Esophagus mucosa (tissue), 1 donor: ENCODE data around the gene BICDL1. TPM values are rescaled to one million over a fixed set of nuclear protein-coding genes. Genes with fewer than 3 reads are reported as not detected.

Experiments used
- ATAC-seq: fragments of 200-7000 bp; cut with Tn5 transposase; one replicate; pipeline ENCODE4 v1.9.1; 2020
- total RNA-seq: library from RNA; stranded (reverse); gene quantifications from one replicate; pipeline ENCODE4 v1.2.4, GENCODE V29; 2023
- donor health status: DM: yes; HTN: yes; CAD: no.

BICDL1 gene
- total RNA-seq, 1 donor from 2014 or later = 32.6 TPM

- ATAC-seq = peak; percentile 67
Measured at GRCh38 chr12:120102189-120103043, 113.4 kb downstream of the BICDL1 start.

DNA sequence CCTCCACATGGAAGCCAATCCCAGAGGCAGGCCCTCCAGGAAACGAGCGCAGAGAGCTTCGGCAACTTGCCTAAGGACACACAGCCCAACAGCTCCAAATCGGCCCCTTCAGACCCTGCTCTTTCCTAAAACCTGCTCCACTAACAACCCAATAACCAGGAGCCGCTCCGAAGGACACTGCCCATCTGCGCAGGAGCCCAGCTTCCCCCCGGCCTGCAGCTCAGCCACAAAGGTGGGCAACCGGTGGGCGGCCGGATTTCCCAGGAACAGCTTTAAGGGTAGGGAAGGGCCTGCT lies 114.0 kb downstream of the BICDL1 start:
- ATAC-seq = no peak

DNA sequence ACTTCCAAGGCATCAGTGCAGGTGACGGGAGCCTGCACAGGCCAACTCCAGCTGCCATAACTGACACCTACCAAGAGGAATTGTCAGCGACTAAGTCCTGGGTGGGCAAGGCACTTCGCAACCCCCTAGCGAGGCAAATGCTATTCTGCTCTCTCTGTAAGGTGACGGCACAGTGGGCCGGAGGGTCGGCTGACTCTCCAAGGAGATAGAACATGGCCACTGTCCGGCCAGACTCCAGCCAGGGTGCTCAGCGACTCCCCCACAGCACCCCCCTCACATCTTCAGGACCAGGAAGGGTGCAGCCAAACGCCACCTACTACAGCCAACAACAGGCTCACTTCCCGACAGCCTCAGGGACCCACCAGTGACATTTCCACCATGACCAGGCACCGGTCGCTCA lies 114.3 kb downstream of the BICDL1 start:
- ATAC-seq = no peak

GRCh38 chr12:120106151-120106550 lies 117.1 kb downstream of the BICDL1 start:
- ATAC-seq = no peak

- no peak for ATAC-seq
Measured at GRCh38 chr12:120109570-120110267, 120.7 kb downstream of the BICDL1 start.

DNA sequence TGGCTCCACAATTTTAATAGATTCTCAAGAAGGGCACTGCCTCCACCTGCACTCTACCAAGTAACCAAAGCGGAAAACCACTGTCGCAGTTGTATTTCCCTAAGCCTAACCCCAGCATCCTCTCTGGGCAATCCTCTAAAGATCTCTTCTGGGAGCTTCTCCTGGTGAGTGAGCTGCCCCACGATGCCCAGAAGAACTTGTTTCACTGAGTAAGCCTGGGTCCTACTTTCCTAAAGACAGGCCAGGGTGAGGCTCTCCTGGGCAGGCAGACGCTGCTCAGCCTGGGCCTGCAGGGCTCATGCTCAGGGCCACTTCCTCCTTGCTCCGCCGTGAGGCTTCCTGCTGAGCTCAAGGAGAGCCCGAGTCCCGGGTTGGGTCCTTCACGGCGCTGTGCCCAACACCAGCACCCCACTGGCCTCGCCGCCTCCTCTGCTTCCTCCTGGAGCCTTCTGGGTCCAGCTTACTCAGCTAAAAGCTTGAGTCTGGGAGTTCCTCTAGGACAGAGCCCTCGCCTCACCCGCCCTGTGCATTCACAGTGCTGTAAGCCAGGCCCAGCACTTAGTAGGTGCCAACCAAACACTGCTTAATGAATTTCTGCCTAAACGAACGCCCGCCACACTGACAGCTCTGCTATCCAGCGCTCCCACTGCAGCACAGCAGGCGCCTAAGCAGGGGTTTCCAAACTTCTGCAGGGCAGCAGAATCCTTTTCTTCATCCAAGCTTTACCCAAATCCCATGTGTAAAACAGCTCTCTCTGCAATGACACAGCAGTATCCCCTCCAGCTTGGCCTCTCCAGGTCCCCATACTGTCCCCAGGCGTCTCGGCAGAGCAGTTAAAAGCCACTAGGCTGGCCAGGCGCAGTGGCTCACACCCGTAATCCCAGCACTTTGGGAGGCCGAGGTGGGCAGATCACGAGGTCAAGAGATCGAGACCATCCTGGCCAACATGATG lies 121.8 kb downstream of the BICDL1 start:
- peak; percentile 90 for ATAC-seq

DNA sequence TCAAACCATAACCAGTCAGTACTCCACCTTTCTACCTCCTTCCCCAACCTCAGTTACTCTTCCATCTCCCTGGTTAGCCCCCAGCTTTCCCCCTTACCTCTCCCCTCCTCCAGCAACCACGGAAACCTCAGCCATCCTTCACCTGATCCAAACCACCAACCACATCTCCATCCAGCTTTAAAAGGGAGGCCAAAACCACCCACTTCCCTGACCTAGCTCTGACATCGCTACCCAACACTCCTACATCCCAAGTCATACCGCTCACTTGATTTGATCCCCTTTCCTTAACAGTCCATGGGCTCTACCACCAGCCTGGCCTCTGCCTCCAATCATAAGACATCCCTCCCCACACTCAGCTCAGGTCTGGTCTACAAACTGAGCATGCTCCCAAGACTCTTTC lies 126.0 kb downstream of the BICDL1 start:
- ATAC-seq = no peak

DNA sequence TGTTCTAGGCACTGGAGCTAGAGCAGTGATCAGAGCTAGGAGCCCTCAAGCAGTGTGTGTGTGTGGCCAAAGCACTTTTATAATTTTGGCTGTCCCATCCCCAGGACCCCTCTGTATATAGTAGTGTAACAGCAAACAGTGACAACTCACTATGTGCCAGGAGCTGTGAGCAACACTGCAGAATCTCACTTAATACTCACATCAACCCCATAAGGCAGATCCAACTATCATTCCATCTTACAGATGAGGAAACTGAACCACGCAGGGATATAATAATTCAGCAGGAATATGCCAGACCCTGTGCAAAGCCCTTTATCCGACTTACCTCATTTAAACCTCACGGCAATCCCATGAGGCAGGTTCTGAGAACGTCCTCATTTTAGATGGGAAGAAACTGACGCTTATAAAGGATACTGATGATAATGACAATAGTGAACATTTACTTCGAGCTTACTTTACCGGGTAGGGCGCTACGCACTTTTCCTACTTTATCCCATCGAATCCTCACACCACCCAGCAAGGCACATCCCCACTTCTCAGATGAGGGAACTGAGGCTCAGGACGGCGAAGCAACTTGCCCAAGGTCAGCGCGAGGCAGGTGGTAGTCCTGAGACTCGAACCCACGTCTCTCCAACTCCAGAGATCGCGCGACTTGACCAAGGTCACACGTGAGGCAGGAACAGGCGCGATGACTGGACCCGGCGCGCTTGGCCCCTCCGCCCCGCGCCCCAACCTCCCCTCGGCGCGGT lies 126.8 kb downstream of the BICDL1 start:
- no peak for ATAC-seq

GRCh38 chr12:120116441-120116791 lies 127.4 kb downstream of the BICDL1 start, which contains the start of gene RAB35:
TSS of gene RAB35 (minus strand) at chr12:120116753. CDS start at chr12:120116650, 103 bp downstream.
- peak; percentile 2 for ATAC-seq

- peak; percentile 94 for ATAC-seq
Measured at GRCh38 chr12:120116792-120117651, 128.0 kb downstream of the BICDL1 start.

DNA sequence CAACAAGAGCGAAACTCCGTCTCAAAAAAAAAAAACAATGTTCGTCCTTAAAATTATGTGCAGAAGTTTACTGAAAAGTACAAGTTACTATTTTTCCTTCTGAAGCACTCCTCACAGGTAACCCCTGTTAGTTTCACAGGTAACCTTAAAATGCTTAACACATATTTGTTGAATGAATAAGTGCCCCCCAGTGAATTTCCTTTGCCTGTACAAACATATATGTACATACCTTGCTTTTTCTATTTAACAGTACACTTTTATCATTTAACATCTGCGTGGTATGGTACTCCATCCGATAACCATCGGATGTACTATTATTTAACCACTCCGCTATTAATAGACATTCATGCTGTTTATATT lies 128.9 kb downstream of the BICDL1 start:
- no peak for ATAC-seq

- peak; percentile 2 for ATAC-seq
Measured at GRCh38 chr12:120118321-120119061, 129.5 kb downstream of the BICDL1 start.

DNA sequence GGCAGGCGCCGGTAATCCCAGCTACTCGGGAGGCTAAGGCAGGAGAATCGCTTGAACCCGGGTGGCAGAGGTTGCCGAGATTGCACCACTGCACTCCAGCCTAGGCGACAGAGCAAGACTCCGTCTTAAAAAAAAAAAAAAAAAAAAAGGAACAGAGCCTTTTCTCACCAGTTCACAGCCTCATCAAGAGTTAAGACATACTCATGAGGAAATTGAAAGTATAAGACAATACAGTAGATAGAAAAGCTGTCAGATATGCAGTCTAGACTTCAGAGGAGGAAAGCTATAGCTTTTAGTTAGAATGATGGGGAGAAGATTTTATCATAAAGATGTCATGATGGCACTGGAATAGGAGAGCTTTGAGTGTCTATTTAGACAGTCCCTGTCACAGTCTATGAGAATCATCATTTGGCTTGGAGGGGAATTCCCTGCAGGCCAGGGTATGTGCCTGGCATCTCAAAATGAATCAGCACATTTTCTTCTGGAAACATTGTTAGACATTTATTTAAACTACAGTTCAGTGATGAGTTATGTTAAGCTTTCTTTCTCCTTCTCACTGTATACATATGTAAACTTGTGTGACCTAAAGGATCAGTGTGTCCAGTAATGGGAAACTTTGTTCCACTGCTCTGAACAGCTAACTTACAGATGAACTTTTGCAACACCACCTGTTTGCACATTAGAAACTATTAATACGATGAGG lies 130.4 kb downstream of the BICDL1 start:
- ATAC-seq = no peak

DNA sequence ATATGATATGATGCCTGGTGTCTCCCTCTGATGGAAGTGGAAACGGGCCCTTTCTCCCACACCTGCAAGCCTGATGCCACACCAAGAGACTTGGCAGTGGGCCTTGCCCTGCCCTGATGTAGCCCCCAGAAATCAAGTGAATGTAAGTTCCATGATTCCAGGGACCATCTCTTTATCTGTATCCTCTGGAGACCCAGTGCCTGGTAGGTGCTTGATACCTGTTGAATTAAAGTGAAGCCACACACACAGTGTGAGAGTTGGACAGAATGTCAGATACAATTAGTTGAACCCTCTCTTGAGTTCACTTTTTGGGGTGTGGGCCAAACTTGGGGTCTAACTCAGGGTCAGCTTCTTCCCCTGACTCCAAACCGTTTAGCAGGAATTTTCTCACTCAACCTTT lies 132.3 kb downstream of the BICDL1 start:
- no peak for ATAC-seq

DNA sequence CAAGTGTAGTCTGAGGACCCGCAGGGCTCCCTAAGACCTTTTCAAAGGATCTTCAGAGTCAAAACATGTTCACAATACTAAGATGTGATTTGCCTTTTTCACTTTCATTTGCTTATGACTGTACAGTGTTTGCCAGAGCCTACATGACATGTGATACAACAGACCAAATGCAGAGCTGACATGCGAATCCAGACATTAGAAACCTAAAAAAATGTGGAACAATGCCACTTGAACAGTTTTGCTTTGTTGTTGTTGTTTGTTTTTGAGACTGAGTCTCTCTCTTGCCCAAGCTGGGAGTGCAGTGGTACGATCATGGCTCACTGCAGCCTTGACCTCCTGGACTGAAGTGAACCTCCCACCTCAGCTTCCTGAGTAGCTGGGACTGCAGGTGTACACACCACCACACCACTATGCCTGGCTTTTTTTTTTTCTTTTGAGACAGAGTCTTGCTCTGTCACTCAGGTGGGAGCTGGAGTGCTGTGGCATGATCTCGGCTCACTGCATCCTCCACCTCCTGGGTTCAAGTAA lies 132.8 kb downstream of the BICDL1 start:
- no peak for ATAC-seq

DNA sequence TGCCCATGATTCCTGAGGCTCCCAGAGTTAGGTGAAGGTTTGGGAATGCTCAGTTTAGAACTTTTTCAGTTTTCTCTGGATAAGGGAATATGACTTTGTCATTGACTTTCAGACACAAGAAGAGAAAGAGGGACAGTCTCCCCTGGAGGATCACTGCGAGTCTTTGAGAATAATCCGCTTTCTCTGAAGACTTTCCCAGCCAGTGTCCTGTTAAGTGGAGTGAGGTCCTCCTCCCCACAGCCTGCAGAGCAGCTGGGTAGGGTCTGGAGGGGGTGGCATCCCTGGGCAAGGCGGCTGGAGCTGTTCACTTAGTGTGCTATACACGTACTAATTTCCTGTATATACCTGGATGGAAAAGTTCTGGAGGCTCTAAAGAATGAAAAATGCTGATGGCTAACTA lies 136.0 kb downstream of the BICDL1 start:
- no peak for ATAC-seq

- peak; percentile 24 for ATAC-seq
Measured at GRCh38 chr12:120125792-120126634, 137.0 kb downstream of the BICDL1 start.

GRCh38 chr12:120126635-120127005 lies 137.6 kb downstream of the BICDL1 start:
- peak; percentile 66 for ATAC-seq

- ATAC-seq = no peak
Measured at GRCh38 chr12:120130011-120130410, 141.0 kb downstream of the BICDL1 start.
